Measurements from ENCODE around the gene AFG3L2. TPM values are rescaled to one million over a fixed set of nuclear protein-coding genes. Genes with fewer than 3 reads are reported as not detected.
A peak's percentile ranks its signal among the peaks of the same experiment; 100 is the strongest.

Gene AFG3L2
- total and polyA plus RNA-seq, 2 donors = 26.9 to 34.3 TPM

DNA sequence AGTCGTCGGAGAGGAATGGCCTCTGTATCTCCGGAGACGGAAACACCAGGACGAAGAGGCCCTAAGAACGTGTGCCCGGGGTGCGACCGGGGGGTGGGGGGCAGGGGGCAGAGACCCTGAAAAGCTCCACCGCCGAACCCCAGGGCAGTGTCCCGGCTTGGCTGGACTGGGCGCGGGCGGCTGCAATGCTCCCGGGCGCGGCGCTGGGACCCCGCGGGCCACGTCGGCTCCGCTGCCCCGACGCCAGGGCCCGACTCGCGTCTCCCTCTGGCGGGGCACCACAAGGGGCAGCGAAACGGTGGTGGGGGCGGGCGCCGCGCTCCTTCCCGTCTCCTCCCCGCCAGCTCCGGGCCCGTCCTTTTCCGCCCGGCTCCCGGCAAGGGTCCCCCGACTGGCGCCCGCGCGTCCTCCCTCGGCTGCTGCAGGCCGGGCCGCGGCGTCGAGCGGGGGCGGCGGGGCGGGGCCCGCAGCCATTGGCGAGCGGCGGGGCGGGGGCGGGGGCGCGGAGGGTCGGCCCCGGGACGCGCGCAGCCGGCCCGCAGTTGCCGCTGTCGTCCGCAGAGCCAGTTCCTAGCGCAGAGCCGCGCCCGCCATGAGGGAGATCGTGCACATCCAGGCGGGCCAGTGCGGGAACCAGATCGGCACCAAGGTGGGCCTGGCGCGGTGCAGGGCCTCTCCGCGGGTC is 69.2 kb downstream of the AFG3L2 start, which contains the start of gene TUBB6:
Gene TUBB6, plus strand, starts transcription at position 541 of the 685 bp plus-strand sequence. Its CDS starts 52 bp downstream, at position 593.
- Histone ChIP-seq H3K4me3 (ENCODE audit: low read length in 2 of 2) (peak within 1 kb of the TSS; percentile 24 to 52), H3K9me3 (ENCODE audit: control insufficient read depth in 2 of 2, insufficient read depth in 1 of 2, low read length in 1 of 2) (peaks cover 0 to 8% of the 10 kb centered on the region in 2 donors), H3K4me1 (ENCODE audit: control insufficient read depth in 2 of 2, insufficient read depth in 2 of 2, low read length in 2 of 2) (peaks cover 0 to 14% of the 10 kb centered on the region in 2 donors), H3K36me3 (ENCODE audit: control insufficient read depth in 2 of 2, insufficient read depth in 2 of 2, low read length in 1 of 2) (no peaks in the 10 kb centered on the region), H3K27ac (ENCODE audit: low read depth in 1 of 2, low read length in 1 of 2) (peak within 1 kb of the TSS; percentile 47 to 80), H3K27me3 (ENCODE audit: control insufficient read depth in 2 of 2, insufficient read depth in 1 of 2, low read length in 1 of 2) (peaks cover 45 to 66% of the 10 kb centered on the region in 2 donors)
- 1% methylated on average over 88 of the region's 88 CpGs for WGBS
- DNase-seq (ENCODE audit: low read depth in 6 of 9, low spot score in 9 of 9) = peak in 1 of 9 donors; percentile 41

DNA sequence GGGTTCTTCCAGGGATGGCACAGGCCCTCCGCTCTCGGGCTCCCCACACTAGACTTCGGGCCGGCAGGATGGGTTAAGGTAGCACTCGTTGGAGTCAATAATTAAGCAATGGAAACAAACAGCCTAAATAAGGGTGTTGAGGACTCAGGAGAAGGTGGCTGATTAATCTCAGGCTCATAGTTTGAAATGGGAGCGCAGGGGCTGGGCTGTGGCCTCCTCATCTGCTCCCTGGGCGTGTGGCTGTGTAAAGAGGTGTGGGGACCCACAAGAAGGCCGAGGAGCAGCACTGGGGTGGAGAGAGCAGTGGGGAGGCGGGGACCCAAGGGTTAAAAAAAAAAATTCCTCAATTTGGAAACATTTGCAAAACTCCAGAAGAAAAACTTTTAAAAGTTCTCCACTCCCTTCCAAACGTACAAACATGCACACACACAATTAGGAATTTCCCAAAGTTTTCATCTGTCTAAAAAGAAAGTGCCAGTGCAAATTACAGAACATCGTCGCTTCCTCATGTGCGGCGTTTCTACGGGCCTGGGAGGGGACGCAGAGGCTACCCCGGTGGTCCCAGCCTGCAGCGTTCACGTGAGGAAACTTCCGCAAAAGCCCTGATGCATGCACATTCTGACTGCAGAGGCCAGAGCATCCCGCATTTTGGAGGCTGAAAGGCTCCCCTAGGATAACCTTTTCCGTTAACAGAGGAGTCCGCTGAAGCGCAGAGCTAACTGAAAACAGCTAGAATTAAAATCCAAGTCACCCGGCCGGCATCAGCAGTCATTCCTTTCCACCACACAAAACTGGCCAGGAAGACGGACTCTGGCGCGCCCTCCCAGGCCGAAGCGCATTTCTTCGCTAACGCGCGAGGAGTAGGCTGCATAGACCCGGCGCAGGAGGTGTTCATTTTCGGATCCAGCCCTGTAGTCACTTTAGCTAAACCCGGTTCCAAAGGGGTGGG is 70.0 kb downstream of the AFG3L2 start:
- Histone ChIP-seq H3K4me1 (ENCODE audit: control insufficient read depth in 2 of 2, insufficient read depth in 2 of 2, low read length in 2 of 2) (peaks cover 0 to 14% of the 10 kb centered on the region in 2 donors), H3K4me3 (ENCODE audit: low read length in 2 of 2) (peak overlapping the region; percentile 13 to 52), H3K27me3 (ENCODE audit: control insufficient read depth in 2 of 2, insufficient read depth in 1 of 2, low read length in 1 of 2) (peaks cover 45 to 66% of the 10 kb centered on the region in 2 donors), H3K27ac (ENCODE audit: low read depth in 1 of 2, low read length in 1 of 2) (peak overlapping the region; percentile 47 to 60), H3K36me3 (ENCODE audit: control insufficient read depth in 2 of 2, insufficient read depth in 2 of 2, low read length in 1 of 2) (no peaks in the 10 kb centered on the region), H3K9me3 (ENCODE audit: control insufficient read depth in 2 of 2, insufficient read depth in 1 of 2, low read length in 1 of 2) (no peaks in the 10 kb centered on the region)
- 17% methylated on average over 39 of the region's 39 CpGs for WGBS
- peak in 1 of 9 donors; percentile 25 for DNase-seq (ENCODE audit: low read depth in 6 of 9, low spot score in 9 of 9)

GRCh38 chr18:12305930-12306629 is 70.9 kb downstream of the AFG3L2 start:
- WGBS = 89% methylated on average over 25 of the region's 25 CpGs
- H3K9me3 ChIP-seq (ENCODE audit: control insufficient read depth in 2 of 2, insufficient read depth in 1 of 2, low read length in 1 of 2) = no peaks in the 10 kb centered on the region
- DNase-seq (ENCODE audit: low read depth in 6 of 9, low spot score in 9 of 9) = no peak
- no peak overlapping the region for H3K4me3 ChIP-seq (ENCODE audit: low read length in 2 of 2)
- peaks cover 0 to 14% of the 10 kb centered on the region in 2 donors for H3K4me1 ChIP-seq (ENCODE audit: control insufficient read depth in 2 of 2, insufficient read depth in 2 of 2, low read length in 2 of 2)
- peaks cover 45 to 70% of the 10 kb centered on the region in 2 donors for H3K27me3 ChIP-seq (ENCODE audit: control insufficient read depth in 2 of 2, insufficient read depth in 1 of 2, low read length in 1 of 2)
- no peak overlapping the region for H3K27ac ChIP-seq (ENCODE audit: low read depth in 1 of 2, low read length in 1 of 2)
- H3K36me3 ChIP-seq (ENCODE audit: control insufficient read depth in 2 of 2, insufficient read depth in 2 of 2, low read length in 1 of 2) = no peaks in the 10 kb centered on the region

DNA sequence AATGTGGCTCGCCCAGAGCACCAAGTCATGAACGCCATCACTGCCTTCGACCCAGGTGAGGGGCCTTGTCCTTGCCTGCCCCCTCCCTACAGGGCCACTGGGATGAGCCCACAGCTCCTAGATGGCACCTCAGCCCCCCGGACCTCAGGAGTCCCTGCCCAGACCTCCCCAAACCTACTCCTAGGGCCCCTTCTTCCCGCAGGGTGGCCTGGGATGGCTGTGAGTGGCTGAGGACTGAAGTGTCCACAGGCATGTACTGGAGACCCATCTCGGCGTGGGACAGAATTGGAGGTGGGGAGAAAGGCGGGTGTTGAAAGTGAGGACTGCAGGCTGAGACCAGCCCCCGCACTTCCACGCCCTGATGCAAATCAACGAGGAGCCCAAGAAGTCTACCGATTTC is 71.8 kb downstream of the AFG3L2 start:
- H3K4me3 ChIP-seq (ENCODE audit: low read length in 2 of 2) = no peak overlapping the region
- peaks cover 42 to 63% of the 10 kb centered on the region in 2 donors for H3K27me3 ChIP-seq (ENCODE audit: control insufficient read depth in 2 of 2, insufficient read depth in 1 of 2, low read length in 1 of 2)
- WGBS = 95% methylated on average over 12 of the region's 12 CpGs
- no peaks in the 10 kb centered on the region for H3K9me3 ChIP-seq (ENCODE audit: control insufficient read depth in 2 of 2, insufficient read depth in 1 of 2, low read length in 1 of 2)
- H3K27ac ChIP-seq (ENCODE audit: low read depth in 1 of 2, low read length in 1 of 2) = no peak overlapping the region
- no peaks in the 10 kb centered on the region for H3K36me3 ChIP-seq (ENCODE audit: control insufficient read depth in 2 of 2, insufficient read depth in 2 of 2, low read length in 1 of 2)
- no peak for DNase-seq (ENCODE audit: low read depth in 6 of 9, low spot score in 9 of 9)
- peaks cover 0 to 14% of the 10 kb centered on the region in 2 donors for H3K4me1 ChIP-seq (ENCODE audit: control insufficient read depth in 2 of 2, insufficient read depth in 2 of 2, low read length in 2 of 2)

DNA sequence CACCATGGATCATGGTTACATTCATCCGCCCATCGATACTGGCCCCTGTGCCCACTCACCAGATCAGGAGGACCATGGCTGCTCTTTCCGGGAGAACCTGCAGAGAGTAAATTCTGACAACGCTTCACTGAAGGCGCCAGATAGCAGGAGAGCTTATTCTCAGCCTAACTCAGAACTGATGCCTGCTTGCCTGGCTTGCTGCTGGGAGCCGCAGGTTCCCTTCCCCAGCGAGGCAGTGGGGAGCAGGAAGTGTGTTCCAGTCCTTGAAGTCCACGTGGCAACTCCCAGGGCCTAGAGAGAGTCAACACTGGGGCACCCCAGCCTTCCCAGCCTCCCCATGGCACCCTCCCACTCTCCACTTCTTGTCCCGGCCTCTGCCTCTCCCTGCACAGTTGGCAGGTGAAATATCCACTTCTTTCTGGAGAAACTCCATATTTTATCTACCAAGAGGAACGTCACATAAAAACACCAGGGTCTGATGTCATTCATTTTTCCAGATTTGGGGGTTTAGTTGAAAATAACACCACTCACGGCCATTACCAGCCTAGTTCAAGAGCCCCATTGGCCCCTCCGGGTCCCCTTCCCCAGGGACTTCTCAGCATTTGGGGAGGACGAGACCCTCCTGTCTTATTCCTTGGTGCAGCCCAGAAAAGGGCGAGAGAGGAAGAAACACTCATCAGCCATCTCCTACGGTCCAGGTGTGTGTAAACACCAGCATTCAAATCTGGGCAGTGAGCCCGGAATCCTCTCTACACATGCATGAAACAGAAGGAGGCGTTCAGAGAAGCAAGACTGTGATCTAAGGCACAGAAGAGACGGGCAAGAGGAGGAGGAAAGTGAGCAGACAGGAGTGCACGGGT is 72.4 kb downstream of the AFG3L2 start:
- peaks cover 0 to 2% of the 10 kb centered on the region in 2 donors for H3K9me3 ChIP-seq (ENCODE audit: control insufficient read depth in 2 of 2, insufficient read depth in 1 of 2, low read length in 1 of 2)
- peaks cover 38 to 57% of the 10 kb centered on the region in 2 donors for H3K27me3 ChIP-seq (ENCODE audit: control insufficient read depth in 2 of 2, insufficient read depth in 1 of 2, low read length in 1 of 2)
- no peak for DNase-seq (ENCODE audit: low read depth in 6 of 9, low spot score in 9 of 9)
- H3K27ac ChIP-seq (ENCODE audit: low read depth in 1 of 2, low read length in 1 of 2) = no peak overlapping the region
- H3K4me3 ChIP-seq (ENCODE audit: low read length in 2 of 2) = no peak overlapping the region
- WGBS = 92% methylated on average over 19 of the region's 19 CpGs
- H3K4me1 ChIP-seq (ENCODE audit: control insufficient read depth in 2 of 2, insufficient read depth in 2 of 2, low read length in 2 of 2) = peaks cover 0 to 12% of the 10 kb centered on the region in 2 donors
- H3K36me3 ChIP-seq (ENCODE audit: control insufficient read depth in 2 of 2, insufficient read depth in 2 of 2, low read length in 1 of 2) = no peaks in the 10 kb centered on the region

- 92% methylated on average over 14 of the region's 14 CpGs for WGBS
- DNase-seq (ENCODE audit: low read depth in 6 of 9, low spot score in 9 of 9) = no peak
- peaks cover 18 to 38% of the 10 kb centered on the region in 2 donors for H3K27me3 ChIP-seq (ENCODE audit: control insufficient read depth in 2 of 2, insufficient read depth in 1 of 2, low read length in 1 of 2)
- H3K4me3 ChIP-seq (ENCODE audit: low read length in 2 of 2) = no peak overlapping the region
- H3K9me3 ChIP-seq (ENCODE audit: control insufficient read depth in 2 of 2, insufficient read depth in 1 of 2, low read length in 1 of 2) = peaks cover 0 to 3% of the 10 kb centered on the region in 2 donors
- no peaks in the 10 kb centered on the region for H3K36me3 ChIP-seq (ENCODE audit: control insufficient read depth in 2 of 2, insufficient read depth in 2 of 2, low read length in 1 of 2)
- H3K4me1 ChIP-seq (ENCODE audit: control insufficient read depth in 2 of 2, insufficient read depth in 2 of 2, low read length in 2 of 2) = peaks cover 0 to 9% of the 10 kb centered on the region in 2 donors
- no peak overlapping the region for H3K27ac ChIP-seq (ENCODE audit: low read depth in 1 of 2, low read length in 1 of 2)
Observed at GRCh38 chr18:12302391-12303147, 74.5 kb downstream of the AFG3L2 start.

- H3K27me3 ChIP-seq (ENCODE audit: control insufficient read depth in 2 of 2, insufficient read depth in 1 of 2, low read length in 1 of 2) = peaks cover 6 to 27% of the 10 kb centered on the region in 2 donors
- DNase-seq (ENCODE audit: low read depth in 6 of 9, low spot score in 9 of 9) = no peak
- H3K4me1 ChIP-seq (ENCODE audit: control insufficient read depth in 2 of 2, insufficient read depth in 2 of 2, low read length in 2 of 2) = peaks cover 0 to 3% of the 10 kb centered on the region in 2 donors
- H3K36me3 ChIP-seq (ENCODE audit: control insufficient read depth in 2 of 2, insufficient read depth in 2 of 2, low read length in 1 of 2) = no peaks in the 10 kb centered on the region
- H3K27ac ChIP-seq (ENCODE audit: low read depth in 1 of 2, low read length in 1 of 2) = no peak overlapping the region
- H3K9me3 ChIP-seq (ENCODE audit: control insufficient read depth in 2 of 2, insufficient read depth in 1 of 2, low read length in 1 of 2) = peaks cover 0 to 3% of the 10 kb centered on the region in 2 donors
- no peak overlapping the region for H3K4me3 ChIP-seq (ENCODE audit: low read length in 2 of 2)
- WGBS = 97% methylated on average over 13 of the region's 13 CpGs
Observed at GRCh38 chr18:12301263-12302005, 75.6 kb downstream of the AFG3L2 start.
